Nephron progenitor cell (in vitro differentiated cells): ENCODE data around the gene ATP5F1D.

ENCODE experiments used
- DNase-seq: peaks from one replicate; pipeline ENCODE4 v3.0.0; 2021
- H3K27ac Mint-ChIP-seq: 2 replicates; pipeline ENCODE4 v1.8.0; 2021; ENCODE audit warnings: mild to moderate bottlenecking, moderate library complexity, mixed read lengths
- H3K27me3 Mint-ChIP-seq: 2 replicates; pipeline ENCODE4 v1.8.0; 2021; ENCODE audit warnings: mild to moderate bottlenecking, low read depth, mixed read lengths; ENCODE audit not compliant: poor library complexity
- H3K36me3 Mint-ChIP-seq: 2 replicates; pipeline ENCODE4 v1.8.0; 2021; ENCODE audit warnings: low read depth, mixed read lengths
- H3K4me1 Mint-ChIP-seq: 2 replicates; pipeline ENCODE4 v1.8.0; 2021; ENCODE audit warnings: mixed read lengths
- H3K4me3 Mint-ChIP-seq: 2 replicates; pipeline ENCODE4 v1.8.0; 2021; ENCODE audit warnings: mild to moderate bottlenecking, moderate library complexity, mixed read lengths
- H3K9me3 Mint-ChIP-seq: 2 replicates; pipeline ENCODE4 v1.8.0; 2021; ENCODE audit warnings: mild to moderate bottlenecking, moderate library complexity, mixed read lengths
- TF ChIP-seq, protein P1 (sequence below): fragments of 200-600 bp; sonication (generic); IDR thresholded peaks from 2 replicates; pipeline ENCODE4 v1.5.0; 2021; ENCODE audit warnings: antibody characterized with exemption

Gene ATP5F1D

DNA sequence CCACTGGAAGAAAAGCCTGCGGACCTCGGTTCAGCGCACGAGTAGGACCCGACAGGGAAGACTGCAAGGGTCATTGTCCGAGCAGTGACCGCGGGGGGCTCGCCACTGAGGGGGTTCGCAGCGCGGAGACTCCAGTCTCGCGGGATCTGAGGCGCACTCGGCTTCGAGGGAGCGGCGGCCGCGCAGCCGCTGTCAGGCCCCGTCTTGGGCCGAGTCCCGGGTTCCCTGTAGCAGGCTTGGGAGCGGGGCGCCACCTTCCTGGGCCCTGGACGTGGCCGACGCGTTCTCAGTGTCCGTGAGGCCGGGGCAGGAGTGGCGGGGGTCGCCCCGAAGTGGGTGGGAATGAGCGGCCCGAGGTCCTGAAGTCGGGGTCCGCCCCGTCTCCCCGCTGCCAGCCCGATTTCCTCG is 33.3 kb downstream of the ATP5F1D start:
- H3K36me3 Mint-ChIP-seq, result peaks cover 38% of the 10 kb centered on the region
- H3K27ac Mint-ChIP-seq, result peak overlapping the region; percentile 94
- TF ChIP-seq, protein P1, sequence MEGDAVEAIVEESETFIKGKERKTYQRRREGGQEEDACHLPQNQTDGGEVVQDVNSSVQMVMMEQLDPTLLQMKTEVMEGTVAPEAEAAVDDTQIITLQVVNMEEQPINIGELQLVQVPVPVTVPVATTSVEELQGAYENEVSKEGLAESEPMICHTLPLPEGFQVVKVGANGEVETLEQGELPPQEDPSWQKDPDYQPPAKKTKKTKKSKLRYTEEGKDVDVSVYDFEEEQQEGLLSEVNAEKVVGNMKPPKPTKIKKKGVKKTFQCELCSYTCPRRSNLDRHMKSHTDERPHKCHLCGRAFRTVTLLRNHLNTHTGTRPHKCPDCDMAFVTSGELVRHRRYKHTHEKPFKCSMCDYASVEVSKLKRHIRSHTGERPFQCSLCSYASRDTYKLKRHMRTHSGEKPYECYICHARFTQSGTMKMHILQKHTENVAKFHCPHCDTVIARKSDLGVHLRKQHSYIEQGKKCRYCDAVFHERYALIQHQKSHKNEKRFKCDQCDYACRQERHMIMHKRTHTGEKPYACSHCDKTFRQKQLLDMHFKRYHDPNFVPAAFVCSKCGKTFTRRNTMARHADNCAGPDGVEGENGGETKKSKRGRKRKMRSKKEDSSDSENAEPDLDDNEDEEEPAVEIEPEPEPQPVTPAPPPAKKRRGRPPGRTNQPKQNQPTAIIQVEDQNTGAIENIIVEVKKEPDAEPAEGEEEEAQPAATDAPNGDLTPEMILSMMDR, result no peak
- H3K27me3 Mint-ChIP-seq, result peaks cover 3% of the 10 kb centered on the region
- no peaks in the 10 kb centered on the region for H3K9me3 Mint-ChIP-seq
- DNase-seq, result no peak
- H3K4me3 Mint-ChIP-seq, result peak overlapping the region; percentile 72
- H3K4me1 Mint-ChIP-seq, result peaks cover 56% of the 10 kb centered on the region

DNA sequence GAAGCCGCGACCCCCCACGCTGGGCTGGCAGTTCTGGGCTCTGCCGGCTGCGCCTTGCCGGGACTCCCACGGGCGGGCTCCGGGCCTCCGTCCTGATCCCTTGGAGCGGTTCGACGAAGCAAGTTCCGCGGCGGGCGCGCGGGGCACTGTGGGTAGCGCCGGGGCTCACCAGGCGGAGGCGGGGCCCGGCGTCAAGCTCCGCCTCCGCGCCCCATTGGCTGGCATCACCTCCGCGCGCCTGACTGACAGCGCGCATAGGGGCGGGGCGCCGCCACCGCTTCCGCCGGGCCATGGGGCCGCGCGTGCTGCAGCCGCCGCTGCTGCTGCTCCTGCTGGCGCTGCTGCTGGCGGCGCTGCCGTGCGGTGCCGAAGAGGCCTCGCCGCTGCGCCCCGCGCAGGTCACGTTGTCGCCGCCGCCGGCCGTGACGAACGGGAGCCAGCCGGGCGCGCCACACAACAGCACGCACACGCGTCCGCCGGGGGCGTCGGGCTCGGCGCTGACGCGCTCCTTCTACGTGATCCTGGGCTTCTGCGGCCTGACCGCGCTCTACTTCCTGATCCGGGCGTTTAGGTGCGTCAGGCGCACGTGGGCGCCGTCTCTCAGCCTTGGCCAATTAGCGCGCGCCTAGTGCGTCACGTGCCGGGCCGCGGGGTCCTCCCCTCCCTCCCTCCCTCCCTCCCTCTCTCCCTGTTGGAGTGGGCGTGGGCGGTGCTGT is 33.9 kb downstream of the ATP5F1D start, which contains the start of gene FAM174C:
Gene FAM174C, plus strand, starts transcription at position 271 of the 716 bp plus-strand sequence. Its CDS starts 20 bp downstream, at position 291.
- H3K27ac Mint-ChIP-seq, result peak within 1 kb of the TSS; percentile 99
- peaks cover 56% of the 10 kb centered on the region for H3K4me1 Mint-ChIP-seq
- peak; percentile 93 for DNase-seq
- H3K4me3 Mint-ChIP-seq, result peak within 1 kb of the TSS; percentile 85
- peaks cover 32% of the 10 kb centered on the region for H3K36me3 Mint-ChIP-seq
- TF ChIP-seq, protein P1, result no peak
- H3K27me3 Mint-ChIP-seq, result peaks cover 3% of the 10 kb centered on the region
- H3K9me3 Mint-ChIP-seq, result no peaks in the 10 kb centered on the region

DNA sequence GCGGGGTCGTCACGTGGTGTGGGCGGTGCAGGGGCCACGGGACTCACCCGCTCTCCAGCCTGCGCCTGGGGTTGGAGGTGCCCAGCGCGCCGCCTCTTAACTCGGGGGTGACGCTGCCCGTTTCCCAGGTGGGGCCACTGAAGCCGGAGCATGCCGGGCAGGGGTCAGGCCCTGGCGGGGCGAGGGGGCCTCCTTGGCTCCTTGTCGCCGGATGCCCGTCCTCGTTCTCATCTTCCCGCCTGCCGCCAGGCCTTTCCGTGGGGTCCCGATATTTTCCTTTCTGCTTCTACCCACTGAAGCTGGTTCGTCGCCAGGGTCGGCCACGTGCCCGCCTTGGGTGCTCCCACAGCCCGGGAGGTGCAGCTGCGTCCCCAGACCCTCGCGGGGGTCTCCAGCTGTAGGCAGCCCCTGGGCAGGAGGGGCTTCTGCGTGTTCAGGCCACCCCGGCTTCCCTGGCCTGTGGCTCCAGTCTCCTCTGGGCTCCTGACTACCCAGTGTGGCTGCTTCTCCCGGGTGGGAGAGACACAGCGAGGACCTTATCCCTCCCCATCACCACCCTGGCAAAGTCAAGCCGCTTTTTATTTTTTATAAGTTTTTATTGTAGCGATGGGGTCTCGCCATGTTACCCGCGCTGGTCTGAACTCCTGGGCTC is 34.6 kb downstream of the ATP5F1D start:
- TF ChIP-seq, protein P1, result no peak
- H3K27me3 Mint-ChIP-seq, result peaks cover 3% of the 10 kb centered on the region
- H3K27ac Mint-ChIP-seq, result peak overlapping the region; percentile 99
- no peak for DNase-seq
- no peaks in the 10 kb centered on the region for H3K9me3 Mint-ChIP-seq
- peaks cover 52% of the 10 kb centered on the region for H3K4me1 Mint-ChIP-seq
- H3K4me3 Mint-ChIP-seq, result peak overlapping the region; percentile 85
- peaks cover 25% of the 10 kb centered on the region for H3K36me3 Mint-ChIP-seq

DNA sequence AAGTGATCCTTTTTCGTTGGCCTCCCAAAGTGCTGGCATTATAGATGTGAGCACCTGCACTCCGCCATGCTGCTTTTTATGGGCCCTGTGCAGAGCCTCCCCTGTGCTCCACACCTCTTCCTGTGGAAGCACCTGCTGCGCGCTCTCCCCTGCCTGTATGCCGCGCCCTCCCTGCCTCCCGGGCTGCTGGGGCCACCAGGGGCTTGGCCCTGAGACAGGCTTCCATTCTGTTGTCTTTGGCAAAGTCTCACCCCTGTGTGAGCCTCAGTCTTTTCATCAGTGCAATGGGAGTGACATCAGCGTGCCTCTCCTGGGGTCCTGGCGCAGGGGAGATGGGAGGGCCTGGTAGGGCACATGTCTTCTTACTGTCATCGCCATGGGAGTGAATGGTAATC is 35.1 kb downstream of the ATP5F1D start:
- Mint-ChIP-seq H3K27me3 (peaks cover 6% of the 10 kb centered on the region), H3K4me3 (peak overlapping the region; percentile 74), H3K27ac (peak overlapping the region; percentile 95), H3K4me1 (peaks cover 47% of the 10 kb centered on the region), H3K36me3 (peaks cover 22% of the 10 kb centered on the region), H3K9me3 (no peaks in the 10 kb centered on the region)
- TF ChIP-seq, protein P1, result no peak
- no peak for DNase-seq

DNA sequence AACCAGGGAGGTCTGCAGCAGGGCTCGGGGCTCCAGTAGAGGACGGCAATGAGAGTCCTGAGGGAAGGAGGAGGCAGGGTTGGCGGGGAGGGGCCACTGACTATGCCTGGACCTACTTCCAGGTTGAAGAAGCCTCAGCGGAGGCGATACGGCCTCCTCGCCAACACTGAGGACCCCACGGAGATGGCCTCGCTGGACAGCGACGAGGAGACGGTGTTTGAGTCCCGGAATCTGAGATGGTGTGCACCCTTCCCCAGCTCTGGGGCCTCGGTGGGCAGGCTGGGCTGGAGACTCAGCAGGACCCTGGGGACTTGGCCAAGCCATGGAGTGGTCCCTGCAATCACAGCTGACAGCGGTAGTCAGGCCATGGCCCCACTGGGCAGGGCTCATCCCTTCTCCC is 35.5 kb downstream of the ATP5F1D start:
- peak overlapping the region; percentile 74 for H3K4me3 Mint-ChIP-seq
- TF ChIP-seq, protein P1, result no peak
- H3K36me3 Mint-ChIP-seq, result peaks cover 22% of the 10 kb centered on the region
- H3K4me1 Mint-ChIP-seq, result peaks cover 42% of the 10 kb centered on the region
- H3K27ac Mint-ChIP-seq, result peak overlapping the region; percentile 95
- no peaks in the 10 kb centered on the region for H3K9me3 Mint-ChIP-seq
- H3K27me3 Mint-ChIP-seq, result peaks cover 7% of the 10 kb centered on the region
- no peak for DNase-seq
